GM19452 (cell line): ENCODE measurements around the gene GGA2.
"Not testable (repeated sequence)": the region's sequence is repeated elsewhere in the genome, so short reads cannot be mapped to it uniquely, and the experiment has no call there.

Experiments used
- ATAC-seq: cut with Tn5 transposase; IDR thresholded peaks from one replicate; pipeline ENCODE4 v1.9.1; 2021; ENCODE audit not compliant: unreplicated experiment

Gene GGA2

DNA sequence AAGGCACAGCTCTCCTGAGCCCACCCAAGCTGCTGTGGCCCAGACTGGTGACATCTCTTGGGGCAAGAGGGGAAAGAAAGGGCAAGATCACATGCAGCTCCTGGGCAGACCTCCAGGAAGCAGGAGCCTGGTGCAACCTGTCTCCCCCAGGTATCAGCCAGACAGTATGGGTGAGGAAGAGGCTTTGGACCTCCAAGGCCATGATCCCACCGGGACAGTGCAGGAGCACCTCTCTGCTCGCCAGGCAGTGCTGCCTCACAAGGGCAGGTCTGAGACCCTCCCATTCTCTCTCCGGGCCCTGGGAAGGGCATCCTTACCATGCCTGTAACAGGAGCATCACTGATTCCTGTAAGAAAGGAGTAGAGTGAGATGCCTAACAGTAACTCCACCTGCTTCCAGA, 31.7 kb downstream of the GGA2 start:
- ATAC-seq: no peak

DNA sequence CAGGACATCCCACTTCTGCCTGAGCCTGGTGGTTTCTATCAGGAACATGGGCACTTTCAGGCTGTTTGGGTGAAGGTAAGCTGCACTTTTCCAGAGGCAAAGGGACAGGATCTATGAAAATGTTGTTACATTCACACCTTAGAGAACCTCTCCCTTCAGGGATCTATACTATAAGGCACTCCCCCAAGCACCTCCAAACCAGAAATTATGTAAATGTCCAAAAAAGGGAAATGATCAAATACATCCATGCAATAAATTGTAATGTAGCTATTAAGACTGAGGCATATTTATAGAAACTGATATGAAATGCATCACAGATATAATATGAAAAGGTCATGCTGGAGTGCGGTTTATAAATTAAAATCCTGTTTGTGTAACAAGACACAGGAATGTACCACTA, 34.0 kb downstream of the GGA2 start:
- ATAC-seq: no peak

DNA sequence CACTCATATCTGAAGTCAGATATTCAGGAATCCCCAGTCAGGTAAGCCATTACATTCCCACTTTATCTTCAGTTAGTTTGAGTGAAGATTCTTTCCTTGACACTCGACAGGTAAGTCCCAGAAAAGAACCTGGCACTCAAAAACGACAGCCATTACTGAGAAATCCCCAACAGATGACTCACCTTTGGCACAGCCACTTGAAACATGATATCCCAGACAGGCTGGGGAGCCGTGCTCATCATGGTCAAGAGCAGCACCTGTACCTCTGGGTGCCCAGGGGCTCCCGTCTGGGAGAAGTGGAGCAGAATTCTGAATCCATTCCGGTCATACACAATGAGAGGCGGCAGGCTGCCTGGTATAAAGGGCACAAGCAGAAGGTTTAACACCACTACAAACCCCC, 40.5 kb downstream of the GGA2 start:
- ATAC-seq: no peak

DNA sequence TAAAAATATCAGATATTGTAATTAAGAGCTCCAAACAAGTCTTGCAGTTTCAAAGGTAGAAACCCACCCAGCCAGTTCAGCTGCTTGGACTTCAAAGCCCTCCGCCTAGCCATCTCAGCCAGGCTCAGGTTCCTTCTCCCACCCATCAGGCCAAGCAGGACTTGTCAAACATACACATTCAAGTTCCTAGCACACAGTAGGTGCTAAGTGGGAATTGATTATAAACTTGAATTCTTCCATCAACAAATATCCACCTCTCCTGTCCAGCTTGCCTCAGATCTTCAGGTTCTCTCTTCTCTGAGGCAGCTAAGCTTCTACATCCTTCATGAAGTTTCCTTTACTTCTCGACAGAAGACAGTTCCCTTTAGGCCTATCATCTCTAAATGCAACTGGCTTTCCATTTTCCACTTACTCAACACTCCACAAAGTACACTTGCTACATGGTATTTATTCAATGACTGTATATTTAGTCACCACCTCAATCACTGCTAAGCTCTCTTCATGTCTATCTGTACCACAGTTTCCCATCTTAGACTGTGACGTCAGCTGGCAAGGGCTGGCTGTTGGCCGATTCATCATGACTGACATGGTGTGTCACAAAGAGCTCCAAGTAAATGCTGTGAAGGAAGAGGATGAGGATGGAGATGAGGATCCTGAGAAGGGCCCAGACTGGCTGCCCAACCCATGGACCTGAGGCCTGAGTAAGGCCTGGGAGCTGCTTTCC, 44.0 kb downstream of the GGA2 start:
- ATAC-seq: no peak

DNA sequence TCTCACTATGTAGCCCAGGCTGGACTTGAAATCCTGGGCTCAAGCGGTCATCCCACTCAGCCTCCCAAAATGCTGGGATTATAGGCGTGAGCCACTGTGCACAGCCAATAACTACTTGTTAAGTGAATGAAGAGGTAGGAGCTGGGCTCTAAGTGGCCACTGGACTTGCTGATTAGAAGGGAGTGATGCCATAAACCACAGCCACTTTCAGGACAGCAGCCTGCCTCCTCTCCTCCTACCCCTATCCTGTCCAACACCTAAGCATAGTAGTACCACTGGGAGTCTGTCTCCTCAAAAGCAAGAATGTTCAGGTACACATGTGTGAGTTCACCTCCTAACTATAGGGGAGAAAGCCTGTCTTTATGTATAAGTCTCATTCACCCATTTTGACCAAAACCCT, 45.1 kb downstream of the GGA2 start:
- no peak for ATAC-seq

DNA sequence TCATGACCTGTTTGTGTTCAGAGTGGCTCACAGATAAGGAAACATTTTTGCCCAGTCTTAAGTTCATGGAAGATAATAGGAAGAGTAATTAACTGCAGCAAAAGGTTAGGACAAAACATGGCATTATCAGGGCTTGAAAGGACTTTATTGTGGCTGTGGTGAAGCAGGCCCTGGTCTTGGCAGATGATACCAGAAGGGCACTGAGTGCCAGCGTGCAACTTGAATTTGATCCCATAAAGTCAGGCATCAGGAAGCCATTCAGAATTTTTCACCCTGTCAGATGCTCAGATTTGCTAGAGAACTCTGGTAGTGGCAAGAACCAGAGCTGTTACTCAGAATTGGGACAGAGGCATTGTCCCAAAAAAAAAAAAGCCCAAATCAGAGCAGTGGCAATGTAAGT, 46.1 kb downstream of the GGA2 start:
- ATAC-seq: no peak

DNA sequence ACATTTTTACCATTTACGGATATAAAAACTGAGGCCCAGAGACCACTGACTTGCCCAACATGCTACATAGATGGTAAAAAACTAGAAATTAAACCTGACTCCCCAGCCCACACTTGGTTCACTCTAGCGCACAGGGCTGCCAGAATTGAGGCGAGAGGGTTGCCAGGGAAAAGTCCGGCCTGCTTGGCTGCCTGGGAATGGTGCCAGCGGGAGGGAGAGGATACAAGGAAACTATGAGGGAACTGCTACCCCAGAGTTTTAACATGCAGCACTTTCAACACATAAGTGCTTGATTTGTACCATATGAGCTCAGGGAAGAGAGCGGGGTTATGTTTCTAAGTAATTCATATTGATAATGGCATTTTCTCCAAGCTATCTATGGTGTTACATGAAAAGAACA, 47.3 kb downstream of the GGA2 start:
- not testable (repeated sequence) for ATAC-seq

DNA sequence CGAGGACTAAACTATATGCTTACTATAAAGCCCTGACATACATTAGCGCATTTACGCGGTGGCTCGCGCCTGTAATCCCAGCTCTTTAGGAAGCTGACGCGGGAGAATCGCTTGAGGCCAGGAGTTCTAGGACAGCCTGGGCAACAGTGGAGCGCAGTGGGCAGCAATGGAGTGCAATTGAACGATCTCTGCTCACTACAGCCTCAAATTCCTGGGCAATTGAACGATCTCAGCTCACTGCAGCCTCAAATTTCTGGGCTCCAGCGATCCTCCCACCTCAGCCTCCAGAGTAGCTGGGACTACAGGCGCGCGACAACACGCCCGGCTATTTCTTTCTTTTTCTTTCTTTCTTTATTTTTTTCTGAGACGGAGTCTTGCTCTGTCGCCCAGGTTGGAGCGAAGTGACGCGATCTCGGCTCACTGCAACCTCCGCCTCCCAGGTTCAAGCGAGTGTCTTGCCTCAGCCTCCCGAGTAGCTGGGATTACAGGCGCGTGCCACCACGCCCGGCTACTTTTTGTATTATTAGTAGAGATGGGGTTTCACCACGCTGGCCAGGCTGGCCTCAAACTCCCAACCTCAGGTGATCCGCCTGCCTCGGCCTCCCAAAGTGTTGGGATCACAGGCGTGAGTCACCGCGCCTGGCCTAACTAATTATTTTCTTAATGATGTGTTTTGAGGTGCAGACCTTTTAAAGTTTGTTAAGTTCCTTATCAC, 56.8 kb downstream of the GGA2 start:
- ATAC-seq: peak; percentile 9

DNA sequence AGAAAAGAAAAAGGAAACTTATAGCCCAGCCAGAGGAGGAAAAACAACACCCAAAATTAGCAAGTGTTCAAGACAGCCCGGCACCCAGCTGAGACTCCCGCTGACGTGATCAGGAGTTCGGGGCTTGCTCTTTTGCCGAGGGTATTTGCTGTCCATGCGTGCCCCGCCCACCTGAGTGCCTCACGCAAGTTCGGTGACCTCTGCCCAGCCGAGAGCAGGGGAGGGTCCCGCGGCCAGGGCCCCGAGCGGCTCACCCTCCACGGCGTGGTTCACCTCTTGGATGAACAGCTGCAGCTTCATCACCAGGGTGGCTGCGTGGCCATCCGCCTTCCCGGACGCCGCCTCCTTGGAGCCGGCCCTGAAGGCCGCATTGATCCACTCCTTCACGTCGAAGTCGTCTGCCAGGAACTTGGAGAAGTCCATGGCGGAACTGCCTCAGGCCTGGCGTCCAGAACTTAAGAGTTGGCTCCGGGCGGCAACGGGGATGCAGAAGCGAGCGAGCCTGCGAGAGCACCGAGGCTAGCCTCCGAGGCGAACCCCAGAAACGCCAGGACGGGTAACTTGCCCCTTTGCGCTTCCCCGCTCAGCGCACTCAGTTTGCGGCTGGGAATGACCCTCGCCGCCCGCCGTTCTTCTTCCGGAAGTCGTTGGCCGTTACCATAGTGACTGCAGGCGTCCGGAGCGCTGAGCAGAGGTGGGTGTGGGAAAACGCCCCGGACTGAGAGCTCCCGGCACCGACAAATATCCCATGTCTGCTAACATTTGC, 57.5 kb downstream of the GGA2 start, which contains the start of gene COG7:
COG7 (minus strand) TSS at position 618 of the 766 bp plus-strand sequence; CDS start at position 423, 195 bp downstream.
- ATAC-seq: peak; percentile 90

DNA sequence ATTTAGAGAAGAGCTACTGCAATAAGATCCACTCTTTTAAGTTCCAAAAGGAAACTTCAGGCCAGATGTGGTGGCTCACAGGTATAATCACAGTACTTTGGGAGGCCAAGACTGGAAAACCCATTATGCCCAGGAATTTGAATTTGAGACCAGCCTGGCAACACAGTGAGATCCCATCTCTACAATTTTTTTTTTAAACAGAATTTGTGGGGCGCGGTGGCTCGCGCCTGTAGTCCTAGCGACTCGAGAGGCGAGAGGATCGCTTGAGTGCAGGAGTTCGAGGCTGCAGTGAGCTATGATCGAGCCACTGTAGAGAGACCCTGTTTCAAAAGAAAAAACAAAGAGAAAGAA, 58.1 kb downstream of the GGA2 start:
- ATAC-seq: no peak

DNA sequence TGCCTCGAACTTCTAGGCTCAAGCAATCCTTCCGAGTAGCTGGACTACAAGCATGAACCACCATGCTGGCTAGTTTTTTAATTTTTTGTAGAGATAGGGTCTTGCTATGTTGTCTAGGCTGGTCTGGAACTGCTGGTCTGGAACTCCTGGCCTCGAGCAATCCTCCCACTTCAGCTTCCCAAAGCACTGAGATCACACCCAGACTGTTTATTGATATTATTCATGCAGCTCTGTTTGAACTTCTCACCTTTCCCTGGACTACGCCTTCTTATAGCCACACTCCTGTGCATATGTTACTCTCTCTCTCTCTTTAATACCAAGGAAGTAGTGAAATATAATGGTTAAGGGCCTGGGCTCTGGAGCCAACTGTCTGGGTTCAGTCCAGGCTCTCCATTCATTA, 61.9 kb downstream of the GGA2 start:
- ATAC-seq: no peak

DNA sequence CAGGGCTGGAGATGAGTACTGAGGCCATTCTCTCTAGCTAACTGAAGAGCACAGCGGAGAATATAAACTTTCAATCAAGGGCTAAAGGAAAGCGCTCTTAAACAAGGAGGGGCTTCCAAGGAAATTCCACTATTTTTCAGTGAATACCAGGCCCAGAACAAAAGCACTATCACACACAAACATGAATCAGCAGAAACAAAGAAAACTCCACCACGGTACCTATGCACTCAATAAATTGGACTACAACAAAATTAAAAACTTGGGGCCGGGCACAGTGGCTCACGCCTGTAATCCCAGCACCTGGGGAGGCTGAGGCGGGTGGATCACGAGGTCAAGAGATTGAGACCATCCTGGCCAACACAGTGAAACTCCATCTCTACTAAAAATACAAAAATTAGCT, 72.8 kb downstream of the GGA2 start:
- not testable (repeated sequence) for ATAC-seq

DNA sequence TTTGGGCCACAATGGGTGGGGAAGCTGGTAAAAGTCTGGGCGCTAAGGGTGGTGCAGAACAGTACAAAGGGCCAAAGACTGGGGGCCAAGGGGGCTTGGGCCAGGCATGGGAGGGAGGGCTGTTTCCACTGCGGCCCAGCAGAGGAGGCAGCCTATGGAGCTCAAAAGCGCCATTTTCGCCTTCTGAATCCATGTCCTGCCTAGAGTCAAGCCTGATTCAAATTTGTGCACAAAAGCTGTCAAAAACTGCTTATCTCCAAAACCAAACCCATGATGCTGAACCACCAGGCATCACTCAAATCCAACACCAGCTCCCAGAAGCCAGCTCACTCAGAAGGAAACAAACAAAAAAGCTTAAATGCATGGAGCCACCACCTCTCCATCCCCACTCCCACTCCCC, 73.3 kb downstream of the GGA2 start:
- ATAC-seq: no peak

DNA sequence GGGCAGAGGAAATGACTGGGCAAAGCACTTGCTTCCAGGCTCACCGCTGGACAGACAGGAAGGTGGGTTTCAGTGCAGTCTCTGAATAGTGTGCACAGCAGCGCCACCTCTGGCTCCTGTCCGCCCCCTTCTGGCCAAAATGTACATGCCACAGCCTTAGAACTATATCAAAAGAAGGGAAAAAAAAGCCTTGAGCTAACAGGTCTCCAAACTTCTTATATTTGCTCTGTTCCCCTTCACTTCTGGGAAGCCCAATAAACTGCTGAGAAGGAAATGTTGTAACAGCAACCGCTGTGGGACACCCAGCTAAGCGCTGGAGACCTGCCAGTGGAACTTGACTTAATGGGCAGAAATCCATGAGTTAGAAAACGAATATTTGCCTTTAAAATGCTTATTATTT, 74.8 kb downstream of the GGA2 start:
- ATAC-seq: no peak

DNA sequence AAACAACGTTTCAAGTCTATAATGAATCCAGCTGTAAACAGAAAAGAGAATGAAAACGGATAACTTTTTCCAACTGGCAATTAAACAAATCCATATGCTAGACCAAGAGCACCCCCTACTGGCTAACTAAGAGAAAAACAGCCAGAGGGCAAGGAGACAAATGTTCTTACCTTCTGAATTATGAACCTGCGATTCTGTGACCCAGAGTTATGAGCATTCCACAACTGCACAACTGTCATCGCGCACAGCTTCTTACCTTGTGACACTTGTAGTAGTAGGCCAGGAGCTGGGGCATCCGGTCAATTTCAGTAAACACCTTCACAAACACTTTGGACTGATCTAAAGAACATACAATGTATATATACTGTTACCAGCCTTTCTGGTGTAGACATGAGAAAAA, 75.9 kb downstream of the GGA2 start:
- ATAC-seq: no peak

DNA sequence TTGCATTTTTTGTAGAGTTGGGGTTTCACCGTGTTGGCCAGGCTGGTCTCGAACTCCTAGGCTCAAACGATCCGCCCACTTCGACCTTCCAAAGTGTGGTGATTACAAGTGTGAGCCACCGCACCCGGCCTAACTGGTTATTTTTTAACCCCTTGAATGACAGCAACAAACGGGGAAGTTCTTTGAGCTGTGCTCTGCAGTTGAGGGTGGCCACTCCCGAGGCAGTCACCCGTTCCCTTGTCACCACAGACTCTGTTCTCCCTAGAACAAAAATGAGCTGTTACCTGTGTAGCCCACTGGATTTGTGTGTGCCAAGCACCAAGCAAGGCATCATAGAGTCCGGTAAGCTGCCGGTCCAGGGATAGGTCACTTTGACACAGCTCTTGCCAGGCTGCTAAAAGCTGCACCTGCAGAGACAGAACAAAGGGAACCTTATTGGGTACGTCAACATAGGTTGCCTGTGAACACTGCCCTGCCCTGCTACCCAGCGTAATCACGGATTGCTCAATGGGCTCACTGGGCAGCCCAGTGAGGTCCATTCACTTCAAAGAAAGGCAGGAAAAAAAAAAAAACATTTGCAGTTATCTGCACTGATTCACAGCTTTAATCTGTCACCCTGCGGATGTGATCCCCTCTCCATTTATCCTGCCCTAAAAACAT, 76.9 kb downstream of the GGA2 start:
- no peak for ATAC-seq

DNA sequence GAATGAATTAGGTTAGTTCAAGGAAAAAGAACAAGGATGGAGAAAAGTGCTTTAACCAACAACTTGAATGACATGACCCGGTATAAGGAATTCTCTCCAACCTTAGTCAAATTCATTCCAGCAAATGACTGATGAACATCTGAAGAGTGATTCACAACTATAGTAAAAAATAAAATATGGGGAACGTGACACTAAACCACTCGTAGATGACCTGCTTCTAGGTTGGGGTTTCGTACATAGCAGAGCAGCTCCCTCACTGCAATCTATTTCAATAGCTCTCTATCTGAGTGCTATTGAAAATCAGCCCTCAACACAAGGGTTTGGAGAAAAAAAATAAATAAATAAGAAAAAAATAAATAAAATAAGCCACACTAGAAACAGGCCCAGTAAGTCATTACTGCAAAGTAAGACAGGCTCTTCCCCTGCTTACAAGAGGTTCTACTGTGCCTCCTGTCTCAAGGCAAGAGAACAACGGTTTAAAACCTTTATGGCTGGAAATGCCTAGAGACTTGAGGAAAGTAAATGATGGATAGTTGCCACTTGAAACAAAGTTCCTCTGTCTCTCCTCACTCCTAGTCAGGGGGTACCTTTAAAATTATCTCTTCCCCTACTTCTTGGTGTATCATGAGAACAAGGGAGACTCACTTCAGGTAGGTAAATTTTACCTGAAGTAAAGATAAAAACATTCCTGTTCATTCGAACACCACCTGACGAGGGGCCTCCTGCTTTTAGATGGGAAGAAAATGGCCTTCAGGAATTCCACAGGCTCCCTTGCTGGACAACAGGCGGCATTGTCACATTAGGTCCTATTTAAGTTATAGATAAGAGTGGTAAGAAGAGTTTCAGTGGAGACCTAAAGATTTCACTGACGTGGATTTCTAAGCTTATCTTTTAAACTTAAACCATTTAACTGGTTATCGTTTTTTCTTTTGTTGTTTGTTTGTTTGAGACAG, 77.8 kb downstream of the GGA2 start:
- no peak for ATAC-seq

DNA sequence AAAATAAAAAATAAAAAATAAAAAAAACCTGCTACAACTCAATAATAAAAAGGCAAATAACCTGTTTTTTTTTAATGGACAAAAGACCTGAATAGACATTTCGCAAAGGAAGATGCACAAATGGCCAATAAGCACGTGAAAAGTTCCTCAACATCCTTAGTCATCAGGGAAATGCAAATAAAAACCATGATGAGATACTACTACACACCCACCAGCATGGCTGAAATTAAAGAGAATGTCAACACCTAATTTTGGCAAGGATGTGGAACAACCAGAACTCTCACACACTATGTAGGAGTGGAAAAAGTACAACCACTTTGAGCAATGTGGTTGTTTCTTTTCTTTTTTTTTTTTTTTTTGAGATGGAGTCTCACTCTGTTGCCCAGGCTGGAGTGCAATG, 81.9 kb downstream of the GGA2 start:
- no peak for ATAC-seq

DNA sequence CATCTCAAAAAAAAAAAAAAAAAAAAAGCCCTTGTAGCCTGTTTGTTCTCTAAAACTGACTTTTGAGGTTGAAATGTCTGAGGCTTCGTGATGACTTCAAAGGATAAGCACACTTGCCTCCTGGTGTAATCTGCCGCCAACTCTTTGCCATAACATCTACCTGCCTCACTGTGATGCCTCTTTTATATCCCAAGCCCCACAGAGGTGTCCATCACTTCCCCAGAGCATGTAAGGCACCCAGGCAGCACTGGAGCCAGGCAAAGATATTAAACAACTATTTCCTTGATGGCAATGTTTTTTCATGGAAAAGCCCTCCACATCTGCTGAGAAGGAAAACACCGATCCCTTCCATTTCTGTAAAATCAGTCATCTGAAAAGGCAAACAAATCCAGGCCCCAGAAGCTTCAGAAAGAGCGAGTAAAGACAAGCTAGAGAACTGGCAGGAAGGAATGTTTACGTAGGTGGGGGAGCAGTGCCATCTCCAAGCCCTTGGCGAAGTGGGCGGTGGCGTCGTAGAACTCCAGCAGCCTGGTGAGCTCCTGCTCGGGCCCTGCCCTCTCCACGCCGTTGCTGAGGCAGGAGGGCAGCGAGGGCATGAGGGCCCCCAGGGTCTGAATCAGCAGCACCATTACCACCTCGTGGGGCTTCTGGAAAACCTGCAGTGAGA, 85.9 kb downstream of the GGA2 start:
- no peak for ATAC-seq
